Neural progenitor cell (in vitro differentiated cells): ENCODE data around the gene DDX28.

ENCODE experiments used
- EZH2 ChIP-seq: fragments of 200-600 bp; sonication (generic); IDR thresholded peaks from 2 replicates; pipeline ENCODE4 v1.6.1; 2017; ENCODE audit warnings: antibody characterized with exemption, mild to moderate bottlenecking, moderate library complexity
- TF ChIP-seq, protein P1 (sequence below): fragments of 200-600 bp; sonication (generic); IDR thresholded peaks from 2 replicates; pipeline ENCODE4 v1.5.1; 2017; ENCODE audit warnings: antibody characterized with exemption, mild to moderate bottlenecking

DNA sequence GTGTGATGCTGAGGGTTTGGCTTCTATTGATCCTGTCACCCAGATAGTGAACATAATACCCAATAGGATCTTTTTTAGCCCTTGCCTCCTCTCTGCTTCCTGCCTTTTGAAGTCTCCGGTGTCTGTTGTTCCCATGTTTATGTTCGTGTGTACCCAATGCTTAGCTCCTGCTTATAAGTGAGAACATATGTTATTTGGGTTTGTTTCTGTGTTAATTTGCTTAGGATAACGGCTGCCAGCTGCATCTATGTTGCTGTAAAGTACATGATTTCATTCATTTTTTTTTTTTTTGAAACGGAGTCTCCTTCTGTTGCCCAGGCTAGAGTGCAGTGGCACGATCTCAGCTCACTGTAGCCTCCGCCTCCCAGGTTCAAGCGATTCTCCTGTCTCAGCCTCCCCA, 23.1 kb upstream of the DDX28 start:
- no peak for TF ChIP-seq EZH2
- TF ChIP-seq, protein P1, sequence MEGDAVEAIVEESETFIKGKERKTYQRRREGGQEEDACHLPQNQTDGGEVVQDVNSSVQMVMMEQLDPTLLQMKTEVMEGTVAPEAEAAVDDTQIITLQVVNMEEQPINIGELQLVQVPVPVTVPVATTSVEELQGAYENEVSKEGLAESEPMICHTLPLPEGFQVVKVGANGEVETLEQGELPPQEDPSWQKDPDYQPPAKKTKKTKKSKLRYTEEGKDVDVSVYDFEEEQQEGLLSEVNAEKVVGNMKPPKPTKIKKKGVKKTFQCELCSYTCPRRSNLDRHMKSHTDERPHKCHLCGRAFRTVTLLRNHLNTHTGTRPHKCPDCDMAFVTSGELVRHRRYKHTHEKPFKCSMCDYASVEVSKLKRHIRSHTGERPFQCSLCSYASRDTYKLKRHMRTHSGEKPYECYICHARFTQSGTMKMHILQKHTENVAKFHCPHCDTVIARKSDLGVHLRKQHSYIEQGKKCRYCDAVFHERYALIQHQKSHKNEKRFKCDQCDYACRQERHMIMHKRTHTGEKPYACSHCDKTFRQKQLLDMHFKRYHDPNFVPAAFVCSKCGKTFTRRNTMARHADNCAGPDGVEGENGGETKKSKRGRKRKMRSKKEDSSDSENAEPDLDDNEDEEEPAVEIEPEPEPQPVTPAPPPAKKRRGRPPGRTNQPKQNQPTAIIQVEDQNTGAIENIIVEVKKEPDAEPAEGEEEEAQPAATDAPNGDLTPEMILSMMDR, result no peak
